HS-5 (cell line): ENCODE results near the gene DHX38.

ENCODE experiments used
- DNase-seq: peaks from one replicate; pipeline ENCODE4 v3.0.0-alpha.2; 2012; ENCODE audit warnings: low read depth

DHX38 gene

GRCh38 chr16:72122916-72123315, 29.3 kb downstream of the DHX38 start:
- DNase-seq, result no peak

GRCh38 chr16:72123426-72123825, 29.8 kb downstream of the DHX38 start:
- DNase-seq, result no peak

- no peak for DNase-seq
Observed at GRCh38 chr16:72124148-72124547, 30.5 kb downstream of the DHX38 start.

- peak; percentile 39 for DNase-seq
Observed at GRCh38 chr16:72124761-72125634, 31.4 kb downstream of the DHX38 start.

- no peak for DNase-seq
Observed at GRCh38 chr16:72125635-72126428, 32.2 kb downstream of the DHX38 start.

GRCh38 chr16:72126429-72126765, 32.8 kb downstream of the DHX38 start:
- DNase-seq, result no peak

- DNase-seq, result no peak
Observed at GRCh38 chr16:72128701-72129100, 35.1 kb downstream of the DHX38 start.

- no peak for DNase-seq
Observed at GRCh38 chr16:72129976-72130656, 36.5 kb downstream of the DHX38 start.

GRCh38 chr16:72131036-72131435, 37.4 kb downstream of the DHX38 start:
- DNase-seq, result no peak

GRCh38 chr16:72132726-72133125, 39.1 kb downstream of the DHX38 start:
- no peak for DNase-seq

- no peak for DNase-seq
Observed at GRCh38 chr16:72134507-72134906, 40.9 kb downstream of the DHX38 start.

- no peak for DNase-seq
Observed at GRCh38 chr16:72137380-72138063, 43.9 kb downstream of the DHX38 start.

- no peak for DNase-seq
Observed at GRCh38 chr16:72138064-72138572, 44.5 kb downstream of the DHX38 start.

GRCh38 chr16:72139908-72140307, 46.3 kb downstream of the DHX38 start:
- DNase-seq, result no peak

GRCh38 chr16:72142476-72142875, 48.8 kb downstream of the DHX38 start:
- DNase-seq, result no peak

GRCh38 chr16:72149676-72150464, 56.2 kb downstream of the DHX38 start:
- no peak for DNase-seq

GRCh38 chr16:72159386-72159785, 65.7 kb downstream of the DHX38 start:
- DNase-seq, result no peak

- no peak for DNase-seq
Observed at GRCh38 chr16:72159801-72160200, 66.2 kb downstream of the DHX38 start.

GRCh38 chr16:72162105-72162692, 68.6 kb downstream of the DHX38 start:
- DNase-seq, result no peak
